HG03060 (cell line): ENCODE measurements around the gene SYT12.

Source experiments
- ATAC-seq: cut with Tn5 transposase; IDR thresholded peaks from one replicate; pipeline ENCODE4 v1.9.1; 2021; ENCODE audit warnings: low read depth, moderate number of reproducible peaks; ENCODE audit not compliant: unreplicated experiment

The SYT12 gene

DNA sequence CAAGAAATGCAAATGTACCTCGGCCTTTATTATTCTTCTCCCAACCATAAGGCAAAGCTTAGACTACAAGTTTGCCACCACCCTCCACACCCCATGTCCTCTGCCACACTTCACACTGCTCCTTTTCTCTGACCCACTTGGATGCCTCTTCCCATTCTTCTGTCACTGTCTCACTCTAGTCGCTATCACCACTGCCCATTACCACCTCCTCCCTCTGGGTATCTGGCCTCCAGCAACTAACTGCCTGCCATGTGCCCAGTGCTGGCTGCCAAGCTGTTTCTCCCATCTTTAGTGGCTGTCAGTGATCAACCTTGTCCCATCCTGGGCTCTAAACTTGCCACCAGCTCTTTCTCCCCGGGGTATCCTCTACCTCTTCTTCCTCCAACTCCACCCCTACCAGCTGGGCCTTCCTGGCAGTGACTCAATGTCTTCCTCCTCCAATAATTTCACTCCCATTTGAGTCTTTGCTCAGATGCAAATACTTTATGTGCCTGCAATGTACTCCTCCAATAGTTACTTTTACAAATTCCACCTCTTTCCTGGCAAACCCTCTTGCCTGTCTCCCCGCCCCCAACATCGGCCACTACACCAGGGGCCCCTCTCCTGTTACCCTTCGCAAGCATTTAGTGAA, 76.0 kb downstream of the SYT12 start:
- no peak for ATAC-seq

DNA sequence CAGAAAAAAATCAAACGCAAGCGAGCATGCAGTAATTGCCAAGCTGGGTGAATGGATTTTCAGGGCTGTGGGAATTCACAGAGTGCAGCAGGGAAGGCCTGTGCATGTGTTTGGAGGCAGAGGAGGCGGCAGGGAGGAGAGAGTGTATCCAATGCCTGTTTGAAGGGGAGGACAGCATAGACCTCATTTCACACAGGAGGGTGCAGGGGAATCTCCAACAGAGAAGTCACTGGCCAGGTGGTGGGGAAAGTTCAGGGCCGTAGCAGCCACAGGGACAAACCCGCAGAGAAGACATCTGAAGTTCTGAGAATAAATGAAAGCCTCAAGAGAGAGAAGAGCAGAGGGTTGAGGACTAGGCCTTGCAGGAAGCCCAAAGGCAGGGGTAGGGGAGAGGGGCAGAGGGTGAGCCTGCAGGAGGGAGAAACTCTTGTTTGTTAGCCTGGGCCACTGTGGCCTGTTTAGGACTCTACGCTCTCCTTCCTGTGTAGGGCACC, 76.9 kb downstream of the SYT12 start:
- no peak for ATAC-seq
